GM12878 (cell line): ENCODE data around the gene ASCC1. TPM values are rescaled to one million over a fixed set of nuclear protein-coding genes. Genes with fewer than 3 reads are reported as not detected.

Source experiments
- ATAC-seq: fragments of 200-7000 bp; cut with Tn5 transposase; 3 replicates; pipeline ENCODE4 v1.9.1; 2020; ENCODE audit warnings: mild to moderate bottlenecking, moderate library complexity
- BruUV-seq: library from RNA; stranded (reverse); fragments of 400-500 nt; replicated peaks from 2 replicates; lab custom pipeline; 2021; lab: Mats Ljungman, UMichigan
- CTCF ChIA-PET: fragments of 300-600 bp; sonication (Branson Sonifier 250); formaldehyde crosslinking; extraction: SDS; loops from one replicate; lab custom pipeline; 2021; ENCODE audit warnings: inconsistent platforms; lab: Yijun Ruan, JAX
- POLR2A ChIA-PET: fragments of 350-600 bp; formaldehyde crosslinking; extraction: SDS; loops from one replicate; lab custom pipeline; 2021; ENCODE audit warnings: inconsistent platforms; lab: Charles Lee
- RAD21 ChIA-PET: fragments of 300-600 bp; sonication (Branson Sonifier 250); formaldehyde crosslinking; loops from one replicate; lab custom pipeline; 2023; ENCODE audit warnings: antibody characterized with exemption; ENCODE audit not compliant: unreplicated experiment; lab: Charles Lee
- SMC1A ChIA-PET: fragments of 300-600 bp; sonication (Branson Sonifier 250); formaldehyde crosslinking; loops from one replicate; lab custom pipeline; 2023; ENCODE audit not compliant: unreplicated experiment, uncharacterized antibody; lab: Charles Lee
- DNase-seq: peaks from one replicate; pipeline ENCODE4 v3.0.0-alpha.2; 2011; ENCODE audit warnings: low read depth, low spot score
- FAIRE-seq: peaks from 3 replicates; lab custom pipeline; 2011; peaks lifted over from hg19 to GRCh38; lab: Jason Lieb, UNC
- H2AFZ ChIP-seq: 2 replicates; pipeline ENCODE4 v1.6.0; 2011; ENCODE audit warnings: low read depth, low read length, control low read depth; ENCODE audit not compliant: control insufficient read depth
- H3K27ac ChIP-seq: 2 replicates; pipeline ENCODE4 v1.5.1; 2011; ENCODE audit warnings: control low read depth; ENCODE audit not compliant: control insufficient read depth, insufficient read depth
- H3K27me3 ChIP-seq, 2 experiments: replicated peaks in 1 of 2; 2 replicates each; pipeline versions ENCODE4 v1.6.0 to v1.6.1; 2011; ENCODE audit warnings: low read length in 1 of 2; ENCODE audit not compliant: control insufficient read depth in 2 of 2, insufficient read depth in 2 of 2
- H3K36me3 ChIP-seq, 2 experiments: 2 replicates each; pipeline ENCODE4 v1.5.1; 2011; ENCODE audit warnings: low read length in 1 of 2; ENCODE audit not compliant: control insufficient read depth in 2 of 2, insufficient read depth in 2 of 2
- H3K4me1 ChIP-seq: 2 replicates; pipeline ENCODE4 v1.6.1; 2011; ENCODE audit warnings: mild to moderate bottlenecking, low read length, moderate library complexity, mixed read lengths; ENCODE audit not compliant: control insufficient read depth, insufficient read depth
- H3K4me2 ChIP-seq: 2 replicates; pipeline ENCODE4 v1.6.0; 2011; ENCODE audit warnings: control low read depth; ENCODE audit not compliant: control insufficient read depth, insufficient read depth
- H3K4me3 ChIP-seq: fragments of 200-600 bp; sonication (generic); 2 replicates; pipeline ENCODE4 v1.5.1; 2016
- H3K79me2 ChIP-seq: 2 replicates; pipeline ENCODE4 v1.6.0; 2011; ENCODE audit warnings: low read length; ENCODE audit not compliant: control insufficient read depth, insufficient read depth
- H3K9ac ChIP-seq: 2 replicates; pipeline ENCODE4 v1.8.0; 2011; ENCODE audit warnings: low read length, control low read depth, mixed read lengths; ENCODE audit not compliant: control insufficient read depth, insufficient read depth
- H3K9me3 ChIP-seq: replicated peaks from 3 replicates; pipeline ENCODE4 v1.5.1; 2011; ENCODE audit warnings: mild to moderate bottlenecking, low read length; ENCODE audit not compliant: control insufficient read depth, insufficient read depth
- H4K20me1 ChIP-seq: 2 replicates; pipeline ENCODE4 v1.6.0; 2011; ENCODE audit not compliant: control insufficient read depth, insufficient read depth
- ATF7 ChIP-seq: fragments of 450-650 bp; IDR thresholded peaks from 2 replicates; pipeline ENCODE4 v1.6.1; 2016; ENCODE audit warnings: low read depth, mild to moderate bottlenecking
- BMI1 ChIP-seq: fragments of 450-650 bp; IDR thresholded peaks from 2 replicates; pipeline ENCODE4 v1.6.1; 2016; ENCODE audit warnings: mild to moderate bottlenecking, moderate library complexity, borderline replicate concordance
- CEBPZ ChIP-seq: fragments of 150-350 bp; IDR thresholded peaks from 2 replicates; pipeline ENCODE4 v1.6.1; 2016; ENCODE audit warnings: low read depth, low read length
- CREB1 ChIP-seq: IDR thresholded peaks from 2 replicates; pipeline ENCODE4 v1.6.1; 2012; ENCODE audit warnings: low read depth, mild to moderate bottlenecking, inconsistent platforms
- E2F4 ChIP-seq: IDR thresholded peaks from 2 replicates; pipeline ENCODE4 v1.6.1; 2012; ENCODE audit warnings: low read depth, low read length, improper control_type of control experiment
- ETV6 ChIP-seq, 2 experiments: fragments of 450-650 bp in 1 of 2; IDR thresholded peaks in 1 of 2; conservative IDR thresholded peaks in 1 of 2; 2 replicates each; pipeline ENCODE4 v1.6.1; 2014; ENCODE audit warnings: antibody characterized with exemption in 1 of 2, borderline replicate concordance in 1 of 2, low read depth in 1 of 2, mild to moderate bottlenecking in 1 of 2, moderate library complexity in 1 of 2
- EZH2 ChIP-seq: IDR thresholded peaks from 2 replicates; pipeline ENCODE4 v1.6.1; 2012; ENCODE audit warnings: low read depth, mild to moderate bottlenecking, control low read depth, inconsistent platforms, low read length, borderline replicate concordance; ENCODE audit not compliant: control insufficient read depth
- HCFC1 ChIP-seq: fragments of 150-350 bp; IDR thresholded peaks from 2 replicates; pipeline ENCODE4 v1.6.1; 2014; ENCODE audit warnings: low read length
- KAT2A ChIP-seq: conservative IDR thresholded peaks from 2 replicates; pipeline ENCODE4 v1.6.1; 2011; ENCODE audit warnings: low read depth, low read length; ENCODE audit not compliant: control insufficient read depth
- RAD21 ChIP-seq: IDR thresholded peaks from 2 replicates; pipeline ENCODE4 v1.6.1; 2011; ENCODE audit warnings: mild to moderate bottlenecking, low read depth, low read length, moderate library complexity; ENCODE audit not compliant: insufficient read depth
- SMC3 ChIP-seq: IDR thresholded peaks from 2 replicates; pipeline ENCODE4 v1.6.1; 2011; ENCODE audit warnings: low read length, improper control_type of control experiment, borderline replicate concordance
- YBX1 ChIP-seq: fragments of 450-650 bp; IDR thresholded peaks from 2 replicates; pipeline ENCODE4 v1.6.1; 2016; ENCODE audit warnings: antibody characterized with exemption
- WGBS: methylation state at CpG from one replicate; pipeline ENCODE4 v1.1.6; 2016; ENCODE audit warnings: low lambda C conversion rate; ENCODE audit not compliant: insufficient replicate concordance, insufficient coverage; ENCODE audit errors: missing lambda C conversion rate; 5-methylcytosine and 5-hydroxymethylcytosine counted together
- in situ Hi-C: fragments of 300-500 bp; cut with MboI; formaldehyde crosslinking; loops from 9 replicates; pipeline ENCODE4 v1.14.3; 2018; ENCODE audit warnings: mixed read lengths
- intact Hi-C: fragments of 100-400 bp; cut with micrococcal nuclease; formaldehyde crosslinking; loops from one replicate; pipeline ENCODE4 v1.14.2; 2022; ENCODE audit not compliant: unreplicated experiment
- polyA plus RNA-seq, 11 experiments: library from polyadenylated mRNA; depleted of rRNA in 4 of 11; unstranded in 6 of 11; stranded (reverse) in 5 of 11; fragments of >200 nt; fragmentation: Nextera tagmentation in 4 of 11; fragmentation: Illumina TruSeq in 1 of 11; extraction: Ambion mirVana in 4 of 11; extraction: Trizol in 1 of 11; gene quantifications; 1 replicate in 1 of 11; 2 replicates in 10 of 11; pipeline versions ENCODE4 v1.2.1 to v1.2.3, GENCODE V29; 2011 to 2016; ENCODE audit warnings: inconsistent platforms in 2 of 11, missing spikeins in 2 of 11, low read depth in 1 of 11
- total RNA-seq, 4 experiments: library from RNA; depleted of rRNA in 3 of 4; stranded (reverse); fragments of >200 nt in 3 of 4; fragmentation: Illumina TruSeq in 1 of 4; extraction: Trizol in 1 of 4; gene quantifications; 2 replicates each; pipeline versions ENCODE4 v1.2.1 to v1.2.3, GENCODE V29; 2013 to 2021

The ASCC1 gene
- total and polyA plus RNA-seq, 10 of the 15 experiments (the other 5 are each of a cell fraction or from before 2014, with no cell fraction given) = 23.3 to 80.6 (median 42.8) TPM

- Histone ChIP-seq H3K4me1 (peaks cover 14% of the 10 kb centered on the region), H3K79me2 (no peaks in the 10 kb centered on the region), H3K9me3 (no peaks in the 10 kb centered on the region), H3K4me2 (no peak overlapping the region), H3K9ac (no peak overlapping the region), H3K27me3 (no peaks in the 10 kb centered on the region), H3K27ac (no peak overlapping the region), H2AFZ (no peak overlapping the region), H3K4me3 (no peak overlapping the region), H3K36me3 (no peaks in the 10 kb centered on the region), H4K20me1 (no peaks in the 10 kb centered on the region)
- WGBS = 88% methylated on average over 12 of the region's 12 CpGs
- ChIA-PET CTCF (interaction anchor here (0.9 to 4.1 kb wide), 6 partner anchors 10 to 279 kb away, joined by 3 to 62 read pairs (median 4); no protein-coding TSS in a partner anchor), RAD21 (interaction anchor here (0.8 to 6.1 kb wide), 4 partner anchors 9 to 262 kb away, joined by 3 to 64 read pairs (median 3); no protein-coding TSS in a partner anchor), POLR2A (no interaction called here), SMC1A (interaction anchor here (1.0 to 7.2 kb wide), 5 partner anchors 9 to 200 kb away, joined by 3 to 72 read pairs (median 3); no protein-coding TSS in a partner anchor)
- intact Hi-C loops = no loop called here
- BruUV-seq = no TSS peak
- FAIRE-seq (no peak), DNase-seq (no peak), ATAC-seq (no peak)
- in situ Hi-C loops = no loop called here
- TF ChIP-seq ETV6 (conservative IDR thresholded peaks at IDR 0.05 in 1 of 2, IDR thresholded peaks at IDR 0.05 in 1 of 2; ENCODE audit: borderline replicate concordance in 1 of 2, low read depth in 1 of 2) (no peak), YBX1 (no peak), KAT2A (no peak), E2F4 (no peak), SMC3 (no peak), EZH2 (no peak), CREB1 (no peak), HCFC1 (no peak), ATF7 (no peak), BMI1 (no peak), RAD21 (no peak), CEBPZ (no peak)
Measured at GRCh38 chr10:72058347-72058898, 157.7 kb downstream of the ASCC1 start.
